NB4 (cell line): ENCODE measurements around the gene AUTS2.

Experiments used
- DNase-seq: peaks from one replicate; pipeline ENCODE4 v3.0.0; 2010; ENCODE audit warnings: low read depth
- H3K4me3 ChIP-seq: one replicate; pipeline ENCODE4 v1.5.1; 2011; ENCODE audit warnings: mild to moderate bottlenecking, low read depth, low read length, moderate library complexity
- MYC ChIP-seq: IDR thresholded peaks from 2 replicates; pipeline ENCODE4 v1.6.1; 2011; ENCODE audit warnings: low read depth, low read length
- POLR2A ChIP-seq: IDR thresholded peaks from 2 replicates; pipeline ENCODE4 v1.6.1; 2011; ENCODE audit warnings: mild to moderate bottlenecking; ENCODE audit not compliant: insufficient read length; ENCODE audit errors: extremely low read depth
- TF ChIP-seq, protein P1 (sequence below): IDR thresholded peaks from one replicate; pipeline ENCODE4 v1.5.1; 2012; ENCODE audit warnings: low read depth, low read length
- TF ChIP-seq, protein P2 (sequence below): IDR thresholded peaks from 2 replicates; pipeline ENCODE4 v1.6.1; 2011; ENCODE audit warnings: low read depth, low read length

The AUTS2 gene

DNA sequence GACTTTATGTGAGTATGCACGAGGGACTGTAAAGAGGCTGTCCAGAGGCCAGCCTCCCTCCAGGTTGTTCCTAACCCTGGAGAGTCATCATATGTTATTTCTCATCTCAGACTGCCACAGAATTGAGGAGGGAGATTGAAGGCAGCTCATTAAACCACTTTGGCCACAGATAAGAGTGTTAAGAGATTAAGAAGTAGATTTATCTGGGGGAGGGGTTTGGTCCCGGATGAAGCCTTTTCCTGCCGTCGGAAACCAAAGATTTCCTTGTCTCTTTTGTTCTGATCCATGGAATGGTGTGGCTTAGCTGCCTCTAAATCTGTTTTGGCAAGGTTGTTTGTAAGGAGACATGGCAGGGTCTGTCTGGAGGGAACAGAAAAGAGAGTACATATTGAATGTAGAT is 338.8 kb downstream of the AUTS2 start:
- H3K4me3 ChIP-seq: no peak overlapping the region
- TF ChIP-seq, protein P1, sequence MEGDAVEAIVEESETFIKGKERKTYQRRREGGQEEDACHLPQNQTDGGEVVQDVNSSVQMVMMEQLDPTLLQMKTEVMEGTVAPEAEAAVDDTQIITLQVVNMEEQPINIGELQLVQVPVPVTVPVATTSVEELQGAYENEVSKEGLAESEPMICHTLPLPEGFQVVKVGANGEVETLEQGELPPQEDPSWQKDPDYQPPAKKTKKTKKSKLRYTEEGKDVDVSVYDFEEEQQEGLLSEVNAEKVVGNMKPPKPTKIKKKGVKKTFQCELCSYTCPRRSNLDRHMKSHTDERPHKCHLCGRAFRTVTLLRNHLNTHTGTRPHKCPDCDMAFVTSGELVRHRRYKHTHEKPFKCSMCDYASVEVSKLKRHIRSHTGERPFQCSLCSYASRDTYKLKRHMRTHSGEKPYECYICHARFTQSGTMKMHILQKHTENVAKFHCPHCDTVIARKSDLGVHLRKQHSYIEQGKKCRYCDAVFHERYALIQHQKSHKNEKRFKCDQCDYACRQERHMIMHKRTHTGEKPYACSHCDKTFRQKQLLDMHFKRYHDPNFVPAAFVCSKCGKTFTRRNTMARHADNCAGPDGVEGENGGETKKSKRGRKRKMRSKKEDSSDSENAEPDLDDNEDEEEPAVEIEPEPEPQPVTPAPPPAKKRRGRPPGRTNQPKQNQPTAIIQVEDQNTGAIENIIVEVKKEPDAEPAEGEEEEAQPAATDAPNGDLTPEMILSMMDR: no peak
- TF ChIP-seq POLR2A (no peak), MYC (no peak)
- TF ChIP-seq, protein P2, sequence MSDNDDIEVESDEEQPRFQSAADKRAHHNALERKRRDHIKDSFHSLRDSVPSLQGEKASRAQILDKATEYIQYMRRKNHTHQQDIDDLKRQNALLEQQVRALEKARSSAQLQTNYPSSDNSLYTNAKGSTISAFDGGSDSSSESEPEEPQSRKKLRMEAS: no peak
- no peak for DNase-seq

DNA sequence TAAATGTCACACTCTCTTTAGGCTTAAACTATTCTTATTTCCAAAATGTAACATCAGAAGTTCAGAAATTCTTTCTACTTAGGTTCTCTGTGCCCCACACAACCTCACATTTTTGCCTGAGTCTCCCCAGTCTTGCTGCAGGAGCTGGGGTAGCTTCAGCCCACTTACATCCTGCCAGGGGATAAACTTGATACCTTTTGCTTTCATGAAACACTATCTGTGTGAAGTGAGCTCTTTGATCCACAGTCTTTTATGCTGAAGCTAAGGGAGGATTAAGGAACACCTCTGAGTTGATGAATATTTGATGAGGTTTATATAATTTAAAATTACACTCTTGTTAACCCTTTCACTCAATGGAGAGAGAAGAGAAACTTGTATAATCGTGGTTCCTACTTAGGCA is 341.0 kb downstream of the AUTS2 start:
- DNase-seq: no peak
- H3K4me3 ChIP-seq: no peak overlapping the region
- TF ChIP-seq MYC: no peak
- TF ChIP-seq, protein P1: no peak

DNA sequence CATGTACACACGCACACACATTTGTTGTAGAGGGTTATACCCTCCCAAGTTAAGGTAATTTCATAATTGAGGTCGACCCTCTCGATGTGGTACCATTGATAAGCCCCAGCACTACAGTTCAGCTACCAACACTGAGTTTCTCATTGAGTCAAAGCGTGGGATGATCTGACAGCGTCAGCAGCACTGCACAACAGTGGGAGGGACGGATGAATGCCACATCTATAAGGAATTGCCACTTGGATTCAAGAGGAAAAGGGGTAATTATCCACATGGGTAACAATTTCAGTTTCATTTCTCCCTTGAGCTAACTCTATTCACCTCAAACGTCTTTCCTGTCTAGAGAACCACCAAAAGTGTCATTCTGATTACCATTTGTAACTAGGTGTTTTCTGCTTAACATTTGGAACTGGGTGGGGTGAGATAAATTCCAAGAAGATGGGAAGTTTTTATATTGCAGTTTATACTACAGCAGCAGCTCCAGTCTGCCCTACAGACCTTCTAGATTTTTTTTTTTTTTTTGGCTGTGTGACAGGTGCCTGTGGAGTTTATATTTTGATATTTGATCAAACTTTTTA is 342.9 kb downstream of the AUTS2 start:
- DNase-seq: no peak
- TF ChIP-seq, protein P2: no peak
- TF ChIP-seq, protein P1: no peak
- TF ChIP-seq POLR2A: no peak
- TF ChIP-seq MYC: no peak
- H3K4me3 ChIP-seq: no peak overlapping the region

DNA sequence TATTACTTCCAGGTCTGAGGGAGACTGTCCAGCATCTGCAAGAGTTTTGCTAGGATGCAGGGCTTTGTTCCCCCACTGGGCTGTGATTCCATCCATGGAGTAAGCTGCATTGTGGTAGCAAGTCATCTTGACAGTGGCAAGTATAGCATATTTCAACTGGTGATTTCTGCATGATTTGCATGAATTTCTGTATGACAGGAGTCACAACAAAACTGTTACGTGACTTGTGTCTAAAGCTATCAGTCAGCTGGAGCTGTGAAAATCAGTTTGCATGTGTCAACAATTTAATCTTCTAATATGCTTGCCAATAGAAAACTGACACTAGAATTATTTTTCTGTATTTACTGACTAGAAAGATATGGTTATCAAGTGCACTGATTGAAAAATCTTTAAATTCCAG is 344.3 kb downstream of the AUTS2 start:
- no peak for DNase-seq
- TF ChIP-seq, protein P2: no peak
- TF ChIP-seq, protein P1: no peak
- TF ChIP-seq MYC: no peak
- no peak for TF ChIP-seq POLR2A

DNA sequence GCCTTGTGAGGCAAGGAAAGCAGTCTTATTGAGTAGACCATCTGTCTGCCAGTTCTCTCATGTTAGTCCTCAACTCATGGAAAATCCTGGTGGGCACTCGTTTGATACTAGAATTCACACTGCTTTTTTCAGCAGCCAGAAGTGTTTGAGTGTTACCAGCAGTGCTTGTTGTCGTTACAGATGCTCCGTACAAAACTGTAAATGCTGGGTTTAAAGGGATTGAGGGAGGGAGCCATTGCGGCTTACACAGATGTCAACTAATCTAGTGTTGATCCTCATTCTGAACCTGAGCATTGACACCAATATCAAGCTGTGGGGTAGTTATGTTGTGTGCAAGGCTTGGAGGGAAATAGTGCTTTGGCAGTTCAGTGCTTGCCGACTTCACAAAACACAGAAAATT is 348.6 kb downstream of the AUTS2 start:
- TF ChIP-seq MYC (no peak), POLR2A (no peak)
- TF ChIP-seq, protein P1: no peak
- TF ChIP-seq, protein P2: no peak
- no peak for DNase-seq
- no peak overlapping the region for H3K4me3 ChIP-seq

More for the DNA sequence above, 344.3 kb downstream of the AUTS2 start:
- H3K4me3 ChIP-seq: no peak overlapping the region

DNA sequence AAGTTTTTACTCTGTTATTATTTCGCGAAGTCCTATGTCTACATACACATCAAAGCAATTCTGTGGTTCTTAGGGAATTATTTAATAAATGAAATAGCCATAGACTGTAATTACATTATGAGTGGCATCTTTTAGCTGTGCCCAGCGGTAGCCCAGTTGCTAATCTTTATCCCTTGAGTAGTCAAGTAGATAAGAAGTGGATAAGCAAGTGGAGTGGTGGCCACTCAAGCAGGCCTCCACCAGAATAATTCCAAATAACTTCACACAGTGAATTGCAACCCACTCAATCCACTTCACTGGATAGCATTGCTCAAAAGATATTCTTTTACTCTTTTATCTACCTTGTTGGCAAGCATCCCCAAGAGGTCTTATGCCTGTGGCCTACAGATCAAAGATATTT is 349.7 kb downstream of the AUTS2 start:
- no peak overlapping the region for H3K4me3 ChIP-seq
- TF ChIP-seq, protein P1: no peak
- TF ChIP-seq POLR2A: no peak
- TF ChIP-seq MYC: no peak
- TF ChIP-seq, protein P2: no peak
- no peak for DNase-seq
